HG03139 (cell line): ENCODE results near the gene SELENOK.

Experiments used
- ATAC-seq: cut with Tn5 transposase; IDR thresholded peaks from one replicate; pipeline ENCODE4 v1.9.1; 2021; ENCODE audit not compliant: unreplicated experiment

Gene SELENOK

GRCh38 chr3:53884623-53885022 lies 7.0 kb downstream of the SELENOK start:
- ATAC-seq: no peak

GRCh38 chr3:53883008-53883407 lies 8.7 kb downstream of the SELENOK start:
- no peak for ATAC-seq

- peak; percentile 82 for ATAC-seq
These were observed 9.7 kb downstream of the SELENOK start, which contains the start of gene ACTR8 for GRCh38 chr3:53881691-53882593. ACTR8 (minus strand) TSS chr3:53882152; CDS start chr3:53882101, 51 bp downstream.

GRCh38 chr3:53880396-53881345 lies 11.0 kb downstream of the SELENOK start:
- ATAC-seq: no peak

GRCh38 chr3:53865732-53866499 lies 25.7 kb downstream of the SELENOK start:
- no peak for ATAC-seq

- ATAC-seq: no peak
These were observed 28.5 kb downstream of the SELENOK start for GRCh38 chr3:53863145-53863544.

- no peak for ATAC-seq
These were observed 29.4 kb downstream of the SELENOK start for GRCh38 chr3:53862241-53862640.

- no peak for ATAC-seq
These were observed 31.5 kb downstream of the SELENOK start for GRCh38 chr3:53860196-53860595.

- ATAC-seq: no peak
These were observed 32.5 kb downstream of the SELENOK start for GRCh38 chr3:53859178-53859577.

- no peak for ATAC-seq
These were observed 33.4 kb downstream of the SELENOK start for GRCh38 chr3:53858096-53858741.

- ATAC-seq: no peak
These were observed 34.7 kb downstream of the SELENOK start for GRCh38 chr3:53856964-53857363.

- ATAC-seq: no peak
These were observed 40.8 kb downstream of the SELENOK start for GRCh38 chr3:53850895-53851294.

- ATAC-seq: no peak
These were observed 41.7 kb downstream of the SELENOK start for GRCh38 chr3:53849916-53850315.

- no peak for ATAC-seq
These were observed 44.9 kb downstream of the SELENOK start for GRCh38 chr3:53846851-53847155.

GRCh38 chr3:53846134-53846850 lies 45.4 kb downstream of the SELENOK start, which contains the start of the genes CHDH and IL17RB:
CHDH (minus strand) TSS chr3:53846419; CDS start chr3:53824008, 22,411 bp downstream.
IL17RB (plus strand) TSS chr3:53846568; CDS start chr3:53846589, 21 bp downstream.
- peak; percentile 45 for ATAC-seq

GRCh38 chr3:53845881-53846133 lies 45.9 kb downstream of the SELENOK start:
- ATAC-seq: peak; percentile 1

- ATAC-seq: peak; percentile 21
These were observed 46.4 kb downstream of the SELENOK start for GRCh38 chr3:53845103-53845880.

GRCh38 chr3:53844262-53845102 lies 47.2 kb downstream of the SELENOK start:
- no peak for ATAC-seq
